Lung microvascular endothelial cell (primary cell): Measurements from ENCODE around the gene DTNA. TPM values are rescaled to one million over a fixed set of nuclear protein-coding genes. Genes with fewer than 3 reads are reported as not detected.
"Not testable (repeated sequence)": the region's sequence is repeated elsewhere in the genome, so short reads cannot be mapped to it uniquely, and the experiment has no call there.

Experiments used
- DNase-seq, 2 donors: peaks; one replicate each; pipeline versions ENCODE4 v3.0.0 to v3.0.0-alpha.2; 2010; ENCODE audit warnings: low read depth in 2 of 2
- total RNA-seq: library from RNA; depleted of rRNA; stranded (reverse); fragments of >200 nt; gene quantifications from 2 replicates; pipeline ENCODE4 v1.2.1, GENCODE V29; 2014

DTNA gene
- total RNA-seq, result 0.40 and 0.44 TPM in 2 replicates

DNA sequence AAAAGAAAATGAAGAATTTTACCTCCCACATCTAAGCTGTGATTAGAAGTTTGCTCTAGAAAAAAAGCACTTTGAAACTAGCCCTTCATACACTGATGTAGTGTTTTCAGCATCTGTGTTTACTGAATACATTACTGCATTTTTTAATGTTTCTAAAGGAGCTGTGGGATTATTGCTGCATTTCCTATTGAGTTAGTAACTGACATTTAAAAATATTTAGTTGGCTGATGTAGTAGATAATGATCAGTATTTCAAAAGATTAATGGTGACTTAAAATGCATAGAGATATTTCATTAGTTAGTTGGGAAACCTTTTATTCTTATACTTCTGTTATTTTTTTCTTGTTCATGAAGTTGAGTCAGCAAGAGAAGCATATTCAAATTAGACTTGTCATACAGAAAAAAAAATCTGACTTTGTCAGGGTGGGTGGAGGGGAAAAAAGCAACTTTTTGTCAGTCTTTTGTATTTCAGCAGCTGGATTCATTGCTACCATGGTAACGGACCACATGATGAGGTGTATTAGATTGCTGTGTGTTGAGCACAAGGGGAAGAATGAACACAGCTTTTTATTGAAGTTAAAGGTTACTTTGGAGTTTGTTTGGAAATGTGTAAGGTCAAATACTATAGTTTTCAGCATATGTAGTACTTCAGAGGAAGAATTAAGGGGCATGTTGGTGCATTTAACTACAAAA lies at the start of gene DTNA:
Gene DTNA (plus strand): TSS at position 549 of the 692 bp plus-strand sequence. CDS start 45,679 bp downstream, outside the sequence.
- peak; percentile 77 to 85 for DNase-seq

GRCh38 chr18:34660572-34660971 lies 49.5 kb upstream of the DTNA start:
- DNase-seq, result no peak

GRCh38 chr18:34661464-34662087 lies 48.5 kb upstream of the DTNA start:
- peak; percentile 50 to 54 for DNase-seq

- no peak for DNase-seq
Observed at GRCh38 chr18:34676816-34677574, 33.1 kb upstream of the DTNA start.

DNA sequence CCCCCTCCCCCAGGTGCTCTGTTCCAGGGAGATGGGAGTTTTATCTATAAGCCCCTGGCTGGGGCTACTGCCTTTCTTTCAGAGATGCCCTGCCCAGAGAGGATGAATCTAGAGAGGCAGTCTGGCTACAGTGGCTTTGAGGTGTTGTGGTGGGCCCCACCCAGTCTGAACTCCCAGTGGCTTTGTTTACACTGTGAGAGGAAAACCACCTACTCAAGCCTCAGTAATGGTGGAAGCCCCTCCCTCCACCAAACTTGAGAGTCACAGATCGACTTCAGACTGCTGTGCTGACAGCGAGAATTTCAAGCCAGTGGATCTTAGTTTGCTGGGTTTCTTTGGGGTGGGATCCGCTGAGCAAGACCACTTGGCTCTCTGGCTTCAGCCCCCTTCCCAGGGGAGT lies 20.3 kb upstream of the DTNA start:
- DNase-seq, result not testable (repeated sequence)

DNA sequence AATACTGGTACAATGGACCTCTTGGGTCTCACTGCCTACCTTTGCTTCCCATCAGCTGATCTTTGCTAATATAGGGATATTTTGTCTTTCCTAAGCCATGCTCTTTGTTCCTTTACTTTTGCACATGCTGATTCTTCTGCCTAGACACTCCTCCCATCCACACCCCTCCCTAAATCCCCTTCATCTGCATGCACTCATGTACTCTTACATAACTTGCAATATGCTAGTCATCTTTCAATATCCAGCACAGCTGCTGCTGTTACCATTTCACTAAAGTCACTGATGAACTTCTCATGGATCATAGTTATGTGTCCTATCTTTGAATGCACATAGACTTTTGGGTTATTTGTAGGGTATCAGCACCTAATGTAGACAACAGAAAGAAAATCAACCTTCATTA lies 18.5 kb upstream of the DTNA start:
- DNase-seq, result no peak

- DNase-seq, result no peak
Observed at GRCh38 chr18:34694591-34695165, 15.4 kb upstream of the DTNA start.

GRCh38 chr18:34695310-34695709 lies 14.8 kb upstream of the DTNA start:
- DNase-seq, result no peak

- no peak for DNase-seq
Observed at GRCh38 chr18:34696671-34697070, 13.4 kb upstream of the DTNA start.

DNA sequence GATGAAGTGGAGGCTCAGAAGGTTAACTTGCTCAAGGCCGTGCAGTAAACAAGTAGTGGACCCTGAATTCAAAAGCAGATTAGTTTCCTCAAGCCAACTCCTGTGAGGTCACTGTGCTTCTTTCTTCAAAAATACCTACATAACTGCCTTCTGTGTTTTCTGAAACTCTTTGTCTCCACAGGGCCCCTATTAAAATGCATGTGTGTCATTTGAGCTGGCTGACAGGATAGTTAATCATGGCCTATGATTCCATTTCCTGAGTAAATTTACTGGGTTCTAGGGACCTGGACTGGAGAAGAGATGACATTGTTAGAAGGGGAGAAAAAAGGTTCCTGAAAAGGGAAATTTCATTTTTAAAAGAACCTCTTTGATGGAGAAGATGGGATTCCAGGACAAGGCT lies 12.9 kb upstream of the DTNA start:
- peak in 1 of 2 donors; percentile 36 for DNase-seq

DNA sequence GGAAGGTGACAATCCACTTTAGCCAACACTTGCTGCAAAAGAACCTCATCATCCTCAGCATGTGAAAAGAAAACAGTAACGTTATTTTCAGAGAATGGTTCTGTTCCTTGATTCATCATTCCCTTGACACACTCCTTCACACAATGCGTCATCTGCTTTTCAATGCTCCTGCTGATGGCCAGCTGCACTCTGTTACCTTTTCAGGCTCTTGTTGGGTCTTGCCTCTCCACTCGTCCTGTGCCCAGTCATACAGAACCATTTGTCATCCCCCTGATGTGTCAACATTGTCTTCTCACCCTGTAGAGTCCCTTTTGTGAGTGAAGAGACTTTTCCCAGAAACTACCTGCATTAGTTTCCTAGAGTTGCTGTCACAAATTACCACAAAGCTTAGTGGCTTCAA lies 12.2 kb upstream of the DTNA start:
- DNase-seq, result peak in 1 of 2 donors; percentile 15

DNA sequence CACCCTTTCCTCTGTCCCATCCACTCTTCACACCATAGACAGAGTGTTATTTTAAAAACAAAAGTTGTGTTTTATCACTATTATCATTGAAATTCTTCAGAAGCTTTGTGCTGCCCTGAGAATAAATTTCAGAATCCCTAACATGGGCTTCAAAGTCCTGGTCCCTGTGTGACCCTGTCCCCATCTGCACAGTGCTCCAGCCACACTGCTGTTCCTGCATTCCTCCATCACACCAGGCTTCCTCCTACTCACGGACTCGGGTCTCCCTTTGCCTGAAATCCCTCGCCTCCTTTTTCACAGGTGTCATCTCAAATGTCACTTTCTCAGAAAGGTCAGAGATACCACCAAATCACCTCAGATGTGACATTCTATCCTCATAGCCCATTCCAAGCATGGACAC lies 8.2 kb upstream of the DTNA start:
- DNase-seq, result no peak

DNA sequence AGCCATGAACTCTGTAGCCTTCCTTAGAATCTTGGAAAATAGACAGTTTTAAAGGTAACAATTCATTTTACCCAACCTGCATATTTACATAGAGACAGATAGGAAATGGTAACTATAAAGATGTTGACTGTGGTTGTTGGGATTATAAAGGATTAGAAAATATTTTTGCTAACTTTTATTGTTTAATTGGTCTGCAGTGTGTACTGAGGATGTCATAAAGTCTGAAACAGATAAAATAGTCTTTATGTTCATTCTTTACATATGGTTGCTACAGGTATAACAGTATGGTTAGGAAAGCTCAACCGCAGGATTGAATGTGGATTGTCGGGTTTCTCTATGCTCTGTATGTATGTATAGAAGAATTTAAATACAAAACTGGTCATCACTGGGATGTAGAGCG lies 7.3 kb upstream of the DTNA start:
- DNase-seq, result no peak

- DNase-seq, result no peak
Observed at GRCh38 chr18:34704074-34704473, 6.0 kb upstream of the DTNA start.

GRCh38 chr18:34704823-34705222 lies 5.3 kb upstream of the DTNA start:
- DNase-seq, result no peak

GRCh38 chr18:34707670-34708069 lies 2.4 kb upstream of the DTNA start:
- peak; percentile 78 to 87 for DNase-seq

- DNase-seq, result no peak
Observed at GRCh38 chr18:34709104-34709503, 994 bp upstream of the DTNA start.

- DNase-seq, result no peak
Observed at GRCh38 chr18:34710458-34710914, 388 bp downstream of the DTNA start.

DNA sequence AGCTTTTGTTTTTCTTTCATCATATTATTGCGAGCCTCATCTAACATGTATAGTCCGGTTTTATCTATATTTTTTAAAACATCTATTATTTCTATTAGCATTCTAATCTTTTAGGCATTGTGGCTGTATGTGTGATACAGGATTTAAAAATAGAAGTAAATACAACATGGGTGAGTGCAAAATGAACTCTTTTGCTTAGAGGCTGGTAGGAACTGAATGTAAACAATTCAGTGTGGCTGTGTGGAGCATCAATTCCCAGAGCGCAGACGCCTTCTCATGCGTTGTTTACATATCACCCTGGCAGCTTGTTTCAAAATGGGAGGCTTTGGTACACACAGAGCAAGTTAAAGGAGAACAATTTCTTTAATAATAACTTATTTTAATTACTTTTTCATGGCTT lies 836 bp downstream of the DTNA start:
- DNase-seq, result peak in 1 of 2 donors; percentile 50

GRCh38 chr18:34716111-34716510 lies 6.0 kb downstream of the DTNA start:
- DNase-seq, result not testable (repeated sequence)

DNA sequence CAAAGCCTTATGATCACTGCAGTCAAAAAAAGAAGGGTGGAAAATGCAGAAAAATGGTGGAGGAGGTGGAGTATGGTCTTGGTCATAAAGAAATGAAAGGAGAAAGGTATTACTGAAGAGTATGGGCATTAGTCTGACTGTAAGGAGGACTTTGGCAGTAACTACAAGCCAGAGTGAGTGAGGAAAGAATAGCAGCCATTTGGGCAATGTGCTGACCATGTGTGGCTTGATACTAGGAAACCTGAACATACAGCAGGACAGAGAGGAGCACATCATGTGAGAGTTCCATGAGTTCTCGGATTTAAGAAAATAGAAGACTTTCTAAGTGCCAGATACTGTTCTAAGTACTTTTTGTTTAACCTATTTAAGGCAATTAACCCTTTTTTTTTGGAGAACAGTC lies 8.5 kb downstream of the DTNA start:
- no peak for DNase-seq

GRCh38 chr18:34720220-34720619 lies 10.1 kb downstream of the DTNA start:
- DNase-seq, result no peak
